ENCODE data around the gene OTUB2. TPM values are rescaled to one million over a fixed set of nuclear protein-coding genes. Genes with fewer than 3 reads are reported as not detected.

The OTUB2 gene
- total RNA-seq, 6 experiments from 2014 or later, result 0.59 to 3.7 (median 0.85) TPM

- Histone ChIP-seq H3K27ac (no peak overlapping the region), H3K4me1 (no peaks in the 10 kb centered on the region), H3K27me3 (no peaks in the 10 kb centered on the region), H3K36me3 (no peaks in the 10 kb centered on the region), H3K4me3 (no peak overlapping the region), H3K9me3 (no peaks in the 10 kb centered on the region)
- TF ChIP-seq POLR2A (IDR thresholded peaks at IDR 0.05), result no peak
- TF ChIP-seq CTCF (IDR thresholded peaks at IDR 0.05), result no peak
- ATAC-seq (no peak), DNase-seq (no peak)
- intact Hi-C loops (cut with DNase I), result loop anchor here in 1 of 2 donors (10.0 kb wide), 1 partner anchor 53 kb away; no protein-coding TSS in a partner anchor
- WGBS (ENCODE audit: insufficient coverage, low coverage, low lambda C conversion rate, missing lambda C conversion rate), result 64% methylated on average over 5 of the region's 17 CpGs
Observed at GRCh38 chr14:93997916-93998870, 27.9 kb upstream of the OTUB2 start.

DNA sequence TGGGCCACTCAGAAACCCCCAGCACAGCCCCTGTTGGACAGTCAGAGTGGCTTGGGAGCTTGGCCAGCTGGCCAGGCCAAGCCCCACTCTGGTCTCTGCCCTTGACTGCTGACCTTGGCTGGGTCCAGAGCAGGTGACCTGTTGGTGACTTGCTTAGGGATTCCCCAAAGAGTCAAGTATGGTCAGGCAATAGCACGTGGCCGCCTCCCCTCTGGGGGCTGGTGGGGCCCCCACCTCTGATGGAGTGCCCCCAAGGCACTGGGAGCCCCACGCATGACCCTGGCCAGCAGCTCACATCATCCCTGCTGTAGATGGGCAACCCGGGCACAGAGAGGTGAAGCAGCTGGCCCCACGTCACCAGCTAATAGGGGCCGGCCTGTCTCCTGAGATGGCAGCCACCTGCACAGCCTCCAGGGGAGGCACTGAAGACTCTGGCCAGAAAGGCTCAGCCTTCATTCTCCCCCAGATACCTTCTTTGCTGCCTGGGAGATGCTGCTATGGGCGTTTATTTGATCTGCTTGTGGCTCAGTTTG is 27.2 kb upstream of the OTUB2 start:
- no peak overlapping the region for H3K27ac ChIP-seq
- intact Hi-C loops (cut with DNase I), result loop anchor here in 1 of 2 donors (10.0 kb wide), 1 partner anchor 54 kb away; no protein-coding TSS in a partner anchor
- no peak overlapping the region for H3K4me3 ChIP-seq
- no peaks in the 10 kb centered on the region for H3K36me3 ChIP-seq
- no peak for TF ChIP-seq POLR2A (IDR thresholded peaks at IDR 0.05)
- no peak for TF ChIP-seq CTCF (IDR thresholded peaks at IDR 0.05)
- no peaks in the 10 kb centered on the region for H3K4me1 ChIP-seq
- no peak for DNase-seq
- 20% methylated on average over 1 of the region's 7 CpGs for WGBS (ENCODE audit: insufficient coverage, low coverage, low lambda C conversion rate, missing lambda C conversion rate)
- no peaks in the 10 kb centered on the region for H3K9me3 ChIP-seq
- no peak for ATAC-seq
- H3K27me3 ChIP-seq, result no peaks in the 10 kb centered on the region

GRCh38 chr14:93999573-93999972 is 26.6 kb upstream of the OTUB2 start:
- H3K4me1 ChIP-seq, result no peaks in the 10 kb centered on the region
- WGBS (ENCODE audit: insufficient coverage, low coverage, low lambda C conversion rate, missing lambda C conversion rate), result 61% methylated on average over 3 of the region's 8 CpGs
- H3K27me3 ChIP-seq, result no peaks in the 10 kb centered on the region
- TF ChIP-seq CTCF (IDR thresholded peaks at IDR 0.05) (no peak), POLR2A (IDR thresholded peaks at IDR 0.05) (no peak)
- no peak overlapping the region for H3K27ac ChIP-seq
- H3K4me3 ChIP-seq, result no peak overlapping the region
- no peak for ATAC-seq
- no peaks in the 10 kb centered on the region for H3K9me3 ChIP-seq
- intact Hi-C loops (cut with DNase I), result loop anchor here in 1 of 2 donors (10.0 kb wide), 1 partner anchor 55 kb away; no protein-coding TSS in a partner anchor
- H3K36me3 ChIP-seq, result no peaks in the 10 kb centered on the region
- no peak for DNase-seq

DNA sequence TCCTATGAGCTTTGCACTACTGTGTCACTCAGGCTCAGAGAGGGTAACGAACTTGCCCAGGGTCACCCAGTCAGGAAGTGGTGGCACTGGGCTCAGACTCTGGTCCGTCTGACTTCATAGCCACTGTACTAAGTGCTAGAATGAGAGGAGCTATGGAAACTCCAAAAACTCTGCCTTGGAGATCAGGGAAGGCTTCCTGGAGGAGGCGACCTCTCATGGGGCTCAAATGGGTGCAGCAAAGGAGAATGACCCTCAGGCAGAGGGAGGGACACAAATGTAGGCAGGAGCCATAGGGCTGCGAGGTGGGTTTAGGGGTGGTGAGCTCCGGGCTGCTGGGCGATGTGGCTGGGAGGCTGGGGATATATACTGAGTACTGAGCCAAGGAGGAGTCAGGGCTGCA is 25.9 kb upstream of the OTUB2 start:
- no peaks in the 10 kb centered on the region for H3K9me3 ChIP-seq
- WGBS (ENCODE audit: insufficient coverage, low coverage, low lambda C conversion rate, missing lambda C conversion rate), result 74% methylated on average over 3 of the region's 6 CpGs
- H3K27ac ChIP-seq, result no peak overlapping the region
- no peak overlapping the region for H3K4me3 ChIP-seq
- intact Hi-C loops (cut with DNase I), result no loop called here
- H3K36me3 ChIP-seq, result no peaks in the 10 kb centered on the region
- DNase-seq (no peak), ATAC-seq (no peak)
- no peaks in the 10 kb centered on the region for H3K4me1 ChIP-seq
- TF ChIP-seq CTCF (IDR thresholded peaks at IDR 0.05), result no peak
- TF ChIP-seq POLR2A (IDR thresholded peaks at IDR 0.05), result no peak
- H3K27me3 ChIP-seq, result no peaks in the 10 kb centered on the region

All from right lobe of liver (tissue), 6 donors.